NCI-H345 treated with DMSO at 0.1 percent for 48 hours (cell line): Measurements from ENCODE around the gene POLE3.
A peak's percentile ranks its signal among the peaks of the same experiment; 100 is the strongest.
"Not testable (repeated sequence)": the region's sequence is repeated elsewhere in the genome, so short reads cannot be mapped to it uniquely, and the experiment has no call there.

ENCODE experiments used
- DNase-seq: peaks from one replicate; lab custom pipeline; 2025; ENCODE audit not compliant: unreplicated experiment; lab: John Stamatoyannopoulos, UW

Gene POLE3

GRCh38 chr9:113379094-113379828 is 31.2 kb downstream of the POLE3 start:
- DNase-seq: not testable (repeated sequence)

- peak; percentile 62 for DNase-seq
Observed at GRCh38 chr9:113376634-113377567, 33.6 kb downstream of the POLE3 start, which contains the start of gene HDHD3. HDHD3 (minus strand) TSS chr9:113376986; CDS start chr9:113374354, 2,632 bp downstream.

- DNase-seq: no peak
Observed at GRCh38 chr9:113375057-113376023, 35.1 kb downstream of the POLE3 start.

- DNase-seq: no peak
Observed at GRCh38 chr9:113373676-113374392, 36.6 kb downstream of the POLE3 start.

GRCh38 chr9:113373256-113373655 is 37.2 kb downstream of the POLE3 start:
- DNase-seq: no peak

GRCh38 chr9:113372059-113372458 is 38.4 kb downstream of the POLE3 start:
- no peak for DNase-seq

GRCh38 chr9:113370806-113371325 is 39.6 kb downstream of the POLE3 start:
- peak; percentile 43 for DNase-seq

- DNase-seq: no peak
Observed at GRCh38 chr9:113369855-113370140, 40.7 kb downstream of the POLE3 start.

GRCh38 chr9:113368982-113369854 is 41.3 kb downstream of the POLE3 start:
- no peak for DNase-seq

- no peak for DNase-seq
Observed at GRCh38 chr9:113368348-113368981, 42.0 kb downstream of the POLE3 start.

GRCh38 chr9:113365652-113366051 is 44.8 kb downstream of the POLE3 start:
- not testable (repeated sequence) for DNase-seq

GRCh38 chr9:113364951-113365350 is 45.5 kb downstream of the POLE3 start:
- DNase-seq: no peak

- DNase-seq: no peak
Observed at GRCh38 chr9:113363336-113363735, 47.1 kb downstream of the POLE3 start.

GRCh38 chr9:113361304-113362018 is 49.0 kb downstream of the POLE3 start:
- no peak for DNase-seq

- DNase-seq: no peak
Observed at GRCh38 chr9:113360242-113360842, 50.1 kb downstream of the POLE3 start.

- DNase-seq: no peak
Observed at GRCh38 chr9:113359385-113359784, 51.1 kb downstream of the POLE3 start.
